GM18505 (cell line): ENCODE results near the gene TRIML2.

Experiments
- ATAC-seq: cut with Tn5 transposase; IDR thresholded peaks from one replicate; pipeline ENCODE4 v1.9.1; 2021; ENCODE audit not compliant: unreplicated experiment
- POLR2A ChIP-seq: IDR thresholded peaks from 4 replicates; pipeline ENCODE4 v1.6.1; 2011; ENCODE audit warnings: borderline replicate concordance; ENCODE audit not compliant: insufficient read depth, insufficient read length; ENCODE audit errors: extremely low read depth

The TRIML2 gene, protein sequence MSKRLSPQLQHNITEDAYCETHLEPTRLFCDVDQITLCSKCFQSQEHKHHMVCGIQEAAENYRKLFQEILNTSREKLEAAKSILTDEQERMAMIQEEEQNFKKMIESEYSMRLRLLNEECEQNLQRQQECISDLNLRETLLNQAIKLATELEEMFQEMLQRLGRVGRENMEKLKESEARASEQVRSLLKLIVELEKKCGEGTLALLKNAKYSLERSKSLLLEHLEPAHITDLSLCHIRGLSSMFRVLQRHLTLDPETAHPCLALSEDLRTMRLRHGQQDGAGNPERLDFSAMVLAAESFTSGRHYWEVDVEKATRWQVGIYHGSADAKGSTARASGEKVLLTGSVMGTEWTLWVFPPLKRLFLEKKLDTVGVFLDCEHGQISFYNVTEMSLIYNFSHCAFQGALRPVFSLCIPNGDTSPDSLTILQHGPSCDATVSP

DNA sequence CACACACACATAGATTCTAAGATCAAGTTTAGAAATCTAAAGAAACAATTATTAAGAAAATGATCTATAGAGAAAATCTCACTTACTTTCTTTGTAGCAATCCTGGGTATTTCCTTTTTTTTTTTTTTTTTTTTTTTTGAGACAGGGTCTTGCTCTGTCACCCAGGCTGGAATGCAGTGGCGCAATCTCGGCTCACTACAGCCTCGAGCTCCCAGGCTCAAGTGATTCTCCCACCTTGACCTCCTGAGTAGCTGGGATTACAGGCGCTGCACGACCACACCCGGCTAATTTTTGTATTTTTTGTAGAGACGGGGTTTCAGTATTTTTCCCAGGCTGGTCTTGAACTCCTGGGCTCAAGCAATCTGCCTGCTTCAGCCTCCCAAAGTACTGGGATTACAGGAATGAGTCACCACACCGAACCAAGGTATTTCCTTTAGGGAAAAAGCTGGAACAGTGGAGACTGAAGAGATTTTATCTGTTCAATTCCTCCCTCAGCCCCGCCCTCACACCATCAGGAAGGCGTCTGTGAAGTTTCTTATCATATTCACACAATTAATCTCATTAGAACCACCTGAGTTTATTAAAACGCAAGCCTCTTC is at the start of gene TRIML2:
Gene TRIML2, minus strand, starts transcription at position 447 of the 599 bp plus-strand sequence. CDS start 4,235 bp downstream, outside the sequence.
- no peak for ATAC-seq
- TF ChIP-seq POLR2A: no peak

DNA sequence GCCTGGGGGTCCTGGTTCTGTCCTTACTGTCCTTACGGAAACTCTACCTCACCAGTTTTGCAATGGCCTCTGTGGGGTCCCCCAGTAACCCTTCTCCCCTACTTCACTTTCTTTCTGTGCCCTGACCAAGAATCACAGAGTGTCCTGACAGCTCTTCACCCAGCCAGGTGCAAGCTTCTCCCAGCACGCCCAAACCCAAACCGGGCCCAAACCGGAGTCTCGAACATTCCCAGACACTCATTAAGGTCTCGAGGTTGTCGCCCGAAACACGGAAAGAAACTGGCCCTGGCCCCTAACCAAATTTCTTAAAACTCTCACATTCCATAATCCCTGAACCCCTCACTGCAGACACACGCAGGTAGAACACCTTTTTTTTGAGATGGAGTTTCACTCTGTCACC is 48.9 kb upstream of the TRIML2 start:
- ATAC-seq: no peak
- no peak for TF ChIP-seq POLR2A

DNA sequence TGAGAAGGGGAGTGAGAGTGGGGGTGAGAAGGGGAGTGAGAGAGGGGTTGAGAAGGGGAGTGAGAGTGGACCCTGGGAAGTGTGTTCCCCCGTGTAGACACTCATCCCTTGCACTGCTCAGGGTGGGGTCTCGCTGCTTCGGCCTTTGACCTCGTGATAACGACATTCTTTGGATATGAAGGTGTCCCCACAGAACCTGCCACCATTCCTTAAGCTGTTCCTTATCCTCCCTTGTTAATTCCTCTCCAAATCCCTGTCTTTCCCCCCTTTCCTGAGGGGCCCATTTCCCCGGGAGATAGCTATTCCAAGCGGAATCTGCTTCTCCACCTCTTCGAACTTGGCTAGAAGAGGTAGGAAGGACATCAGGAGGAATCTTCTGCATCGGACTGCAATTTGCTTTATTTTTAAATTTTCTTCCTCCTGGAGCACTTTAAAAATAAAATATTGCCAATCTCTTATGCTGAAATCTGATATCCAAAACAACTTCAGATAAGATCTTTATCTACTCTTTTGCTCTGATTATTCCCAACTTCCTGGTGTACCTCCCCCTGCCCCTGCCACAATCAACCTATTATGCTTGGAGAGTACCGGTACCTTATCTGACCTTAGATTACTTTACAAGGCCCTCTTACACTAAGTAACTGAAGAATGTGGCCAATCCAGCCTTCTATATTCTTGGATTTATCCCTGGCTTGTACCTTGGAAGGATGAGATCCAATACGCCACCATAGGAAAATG is 45.4 kb upstream of the TRIML2 start:
- TF ChIP-seq POLR2A: no peak
- no peak for ATAC-seq

DNA sequence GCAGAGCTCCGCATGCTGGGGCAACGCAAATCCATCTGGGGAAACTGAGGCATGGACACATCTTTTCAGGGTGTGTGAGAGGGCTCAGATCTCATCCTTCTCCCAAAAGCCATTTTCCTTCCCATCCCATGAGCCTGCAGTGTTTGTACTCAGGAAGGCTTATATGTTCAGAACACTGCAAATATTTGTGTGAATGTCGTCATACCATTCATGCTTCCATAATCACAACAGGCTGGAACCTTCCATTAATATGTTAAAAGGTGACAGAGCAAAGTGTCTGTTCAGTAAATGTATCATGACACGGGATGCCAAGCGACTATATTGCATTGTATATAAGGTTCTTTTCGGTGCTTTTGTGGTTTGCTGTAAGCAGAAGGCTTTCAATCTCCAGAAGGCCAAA is 38.4 kb upstream of the TRIML2 start:
- TF ChIP-seq POLR2A: no peak
- no peak for ATAC-seq

DNA sequence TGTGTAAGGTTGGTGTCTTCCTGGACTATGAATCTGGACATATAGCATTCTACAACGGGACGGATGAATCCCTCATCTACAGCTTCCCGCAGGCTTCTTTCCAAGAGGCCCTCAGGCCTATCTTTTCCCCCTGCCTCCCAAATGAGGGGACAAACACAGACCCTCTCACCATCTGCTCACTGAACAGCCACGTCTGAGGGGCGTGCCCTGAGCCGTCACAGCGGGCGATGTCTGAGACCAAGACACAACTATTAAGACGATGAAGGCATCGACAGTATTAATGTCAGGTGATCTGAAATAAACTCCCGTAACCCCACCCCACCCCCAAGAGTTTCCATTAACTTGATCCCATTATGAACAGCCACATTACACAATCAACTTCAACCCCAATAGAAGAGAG is 37.8 kb upstream of the TRIML2 start:
- TF ChIP-seq POLR2A: no peak
- no peak for ATAC-seq

DNA sequence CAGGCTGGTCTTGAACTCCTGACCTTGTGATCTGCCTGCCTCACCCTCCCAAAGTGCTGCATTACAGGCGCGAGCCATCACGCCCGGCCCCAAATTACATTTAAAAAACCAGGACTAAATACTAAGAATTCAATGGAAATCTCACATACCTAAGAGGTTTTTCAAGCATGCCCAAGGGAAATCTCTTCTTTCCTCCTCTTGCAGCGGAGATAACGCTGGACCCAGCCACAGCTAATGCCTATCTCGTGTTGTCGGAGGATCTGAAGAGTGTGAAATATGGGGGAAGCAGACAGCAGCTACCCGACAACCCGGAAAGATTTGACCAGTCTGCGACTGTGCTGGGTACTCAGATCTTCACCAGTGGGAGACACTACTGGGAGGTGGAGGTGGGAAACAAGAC is 37.2 kb upstream of the TRIML2 start:
- no peak for ATAC-seq

DNA sequence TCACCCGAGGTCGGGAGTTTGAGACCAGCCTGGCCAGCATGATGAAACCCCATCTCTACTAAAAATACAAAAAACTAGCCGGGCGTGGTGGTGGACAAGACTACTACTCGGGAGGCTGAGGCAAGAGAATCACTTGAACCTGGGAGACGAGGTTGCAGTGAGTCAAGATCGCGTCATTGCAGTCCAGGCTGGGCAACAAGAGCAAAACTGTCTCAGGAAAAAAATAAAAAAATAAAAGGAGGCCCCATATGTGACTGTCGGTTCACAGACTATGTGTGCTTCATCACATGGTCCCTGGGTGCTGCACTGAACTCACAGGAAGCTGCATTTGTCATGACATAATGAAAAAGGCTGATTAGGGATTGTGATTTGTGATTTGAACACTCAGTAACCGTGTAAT is 36.2 kb upstream of the TRIML2 start:
- no peak for ATAC-seq
- no peak for TF ChIP-seq POLR2A

More for the DNA sequence above, 37.2 kb upstream of the TRIML2 start:
- no peak for TF ChIP-seq POLR2A

DNA sequence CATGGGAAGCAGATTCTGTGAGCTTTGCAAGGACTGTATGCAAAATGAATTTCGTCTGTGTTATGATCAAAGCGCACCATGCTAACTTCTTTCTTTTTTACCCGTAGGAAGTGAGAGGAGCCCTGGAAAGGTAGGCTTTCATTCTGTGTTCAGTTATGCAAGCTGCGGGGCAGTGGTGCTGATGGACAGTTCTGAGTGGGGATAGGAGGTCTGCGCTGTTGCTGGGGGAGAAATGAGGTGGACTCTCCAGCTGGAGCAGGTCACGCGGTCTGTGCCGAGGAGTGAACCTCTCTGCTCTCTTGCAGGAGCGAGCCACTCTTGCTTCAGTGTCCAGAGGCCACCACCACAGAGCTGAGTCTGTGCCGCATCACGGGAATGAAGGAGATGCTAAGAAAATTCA is 34.3 kb upstream of the TRIML2 start:
- no peak for TF ChIP-seq POLR2A
- ATAC-seq: no peak

DNA sequence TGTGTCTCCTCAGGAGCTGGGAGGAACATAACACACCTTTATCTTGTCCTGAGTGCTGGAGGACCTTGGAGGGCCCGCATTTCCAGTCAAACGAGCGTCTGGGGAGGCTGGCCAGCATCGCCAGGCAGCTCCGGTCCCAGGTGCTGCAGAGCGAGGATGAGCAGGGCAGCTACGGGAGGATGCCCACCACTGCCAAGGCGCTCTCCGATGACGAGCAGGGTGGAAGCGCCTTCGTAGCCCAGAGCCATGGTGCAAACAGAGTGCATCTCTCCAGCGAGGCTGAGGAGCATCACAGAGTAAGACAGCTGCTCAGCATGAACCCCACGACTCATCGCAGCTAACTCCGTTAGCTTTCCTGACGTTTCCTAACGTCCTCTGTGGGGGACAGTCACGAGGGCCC is 30.3 kb upstream of the TRIML2 start:
- ATAC-seq: no peak

DNA sequence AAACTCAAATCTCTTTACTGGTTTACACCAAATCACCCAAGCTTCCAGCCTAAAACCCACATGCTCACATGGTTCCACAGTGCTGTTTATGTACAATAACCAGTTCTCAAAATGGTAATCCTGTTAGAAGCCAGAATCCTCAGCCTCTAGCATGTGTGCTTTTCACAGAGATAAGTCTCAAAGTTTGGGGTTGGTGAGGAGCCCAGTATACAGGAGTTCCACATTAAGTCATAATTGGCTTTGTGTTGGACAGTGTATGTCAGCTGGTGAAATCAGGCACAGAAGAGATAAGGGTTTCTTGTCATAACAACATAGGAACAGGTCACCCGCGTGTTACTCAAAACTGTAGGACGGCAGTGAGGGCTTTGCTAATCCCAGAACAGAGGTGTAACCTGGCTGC is 29.7 kb upstream of the TRIML2 start, which contains the start of gene TRIML1:
Gene TRIML1, plus strand, starts transcription at position 301 of the 400 bp plus-strand sequence. CDS start 118 bp downstream, outside the sequence.
- no peak for TF ChIP-seq POLR2A
- no peak for ATAC-seq

More for the DNA sequence above, 30.3 kb upstream of the TRIML2 start:
- TF ChIP-seq POLR2A: no peak

DNA sequence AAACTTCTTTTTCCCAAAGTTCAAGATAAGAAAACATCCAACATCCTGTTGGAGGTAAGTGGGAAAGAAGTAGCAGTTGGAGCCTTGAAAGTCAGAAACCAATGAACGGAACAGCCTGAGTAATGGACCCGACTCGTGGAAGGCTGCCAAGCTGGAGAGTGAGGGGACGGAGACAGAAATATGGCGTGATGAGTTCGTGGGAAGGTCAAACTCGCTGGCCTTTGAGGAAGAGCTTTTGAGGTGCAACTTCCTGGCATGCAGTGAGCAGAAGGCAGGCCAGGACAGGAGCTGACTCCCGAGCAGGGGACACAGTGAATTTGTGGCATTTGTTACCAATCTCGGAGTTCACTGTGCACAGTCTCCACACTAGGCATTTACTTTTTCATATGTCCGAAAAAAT is 28.8 kb upstream of the TRIML2 start:
- TF ChIP-seq POLR2A: no peak
- ATAC-seq: no peak

DNA sequence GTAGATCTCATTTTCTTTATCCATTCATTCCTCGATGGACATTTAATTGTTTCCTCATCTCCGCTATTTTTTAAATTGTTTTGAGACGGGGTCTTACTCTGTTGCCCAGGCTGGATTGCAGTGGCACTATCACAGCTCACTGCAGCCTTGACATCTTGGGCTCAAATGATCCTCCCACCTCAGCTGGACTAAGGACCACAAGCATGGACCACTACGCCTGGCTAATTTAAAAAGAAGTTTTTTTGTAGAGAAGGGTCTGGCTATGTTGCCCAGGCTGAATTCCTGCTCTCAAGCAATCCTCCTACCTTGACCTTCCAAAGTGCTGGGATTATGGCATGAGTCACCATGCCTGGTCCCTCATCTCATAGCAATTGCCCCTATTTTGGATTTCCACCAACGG is 22.8 kb upstream of the TRIML2 start:
- no peak for ATAC-seq
- TF ChIP-seq POLR2A: no peak

DNA sequence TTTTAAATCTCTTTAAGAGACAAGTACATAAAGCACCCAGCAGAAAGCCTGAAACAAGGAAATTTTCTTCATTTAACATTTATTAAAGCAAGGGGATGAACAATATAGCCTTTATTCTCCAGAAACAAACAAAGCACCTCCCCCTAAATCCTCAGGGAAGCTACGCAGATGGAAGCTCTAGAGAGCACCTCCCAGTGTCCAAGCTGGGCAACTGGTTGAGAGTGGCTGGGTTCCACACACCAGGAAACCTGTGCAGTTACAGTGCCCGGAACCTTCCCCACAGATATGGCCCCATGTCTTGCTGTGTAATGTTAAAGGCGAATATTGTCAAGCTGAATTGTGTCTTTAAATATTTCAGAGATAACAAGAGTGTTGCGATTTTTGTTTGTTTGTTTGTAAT is 21.0 kb upstream of the TRIML2 start:
- no peak for TF ChIP-seq POLR2A
- no peak for ATAC-seq
